SH-SY5Y (cell line): Measurements from ENCODE around the gene PPM1H.

ENCODE experiments used
- GATA2 ChIP-seq: IDR thresholded peaks from 2 replicates; pipeline ENCODE4 v1.6.1; 2011; ENCODE audit warnings: mild to moderate bottlenecking, low read depth, low read length
- GATA3 ChIP-seq: IDR thresholded peaks from 2 replicates; pipeline ENCODE4 v1.6.1; 2011; ENCODE audit warnings: low read depth, mild to moderate bottlenecking, low read length, moderate library complexity

DNA sequence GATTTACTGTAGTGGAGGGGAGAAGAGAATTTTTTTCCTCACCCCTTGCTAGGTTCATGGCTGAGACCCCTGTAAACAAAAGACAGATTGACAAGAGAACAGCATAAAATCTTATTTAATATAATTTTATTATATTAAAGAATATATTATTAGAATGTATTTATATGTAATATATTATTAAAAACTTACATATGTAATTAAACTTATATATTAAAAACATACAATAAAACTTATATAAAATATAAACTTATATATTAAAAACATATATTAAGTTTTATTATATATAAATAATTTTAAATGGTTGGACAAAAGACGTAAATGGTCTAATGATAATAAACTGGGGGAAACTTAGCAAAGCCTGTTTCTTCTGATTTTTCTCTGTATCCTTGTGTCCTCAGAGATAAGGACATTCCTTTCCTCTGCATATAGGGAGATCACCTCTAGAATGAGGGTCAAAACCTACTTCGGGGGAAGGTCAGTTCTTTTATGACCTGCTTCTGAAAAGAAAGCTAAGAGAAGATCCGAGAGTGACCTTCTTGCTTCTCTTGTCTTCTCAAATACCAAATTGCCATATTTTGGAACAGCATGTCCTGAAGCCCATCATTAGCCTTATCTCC, 8.9 kb upstream of the PPM1H start:
- TF ChIP-seq GATA2 (no peak), GATA3 (no peak)
